K562 (cell line): Measurements from ENCODE around the gene SFSWAP. TPM values are rescaled to one million over a fixed set of nuclear protein-coding genes. Genes with fewer than 3 reads are reported as not detected.

Source experiments
- BCL6 ChIP-seq: fragments of 250-450 bp; sonication (Bioruptor Pico); IDR thresholded peaks from 2 replicates; pipeline ENCODE4 v1.4.0; 2020
- CBFA2T2 ChIP-seq: fragments of 450-650 bp; conservative IDR thresholded peaks from 2 replicates; pipeline ENCODE4 v1.6.1; 2017; ENCODE audit warnings: mild to moderate bottlenecking
- DIDO1 ChIP-seq: fragments of 450-650 bp; IDR thresholded peaks from 2 replicates; pipeline ENCODE4 v1.6.1; 2016; ENCODE audit warnings: low read depth, missing biosample characterization, missing genetic modification characterization
- NFE2L1 ChIP-seq: fragments of 450-650 bp; IDR thresholded peaks from 2 replicates; pipeline ENCODE4 v1.6.1; 2016; ENCODE audit warnings: missing genetic modification characterization, low read depth, mild to moderate bottlenecking, missing compliant biosample characterization, moderate library complexity, borderline replicate concordance
- NR4A1 ChIP-seq, 2 experiments: fragments of 250-450 bp in 1 of 2; fragments of 450-650 bp in 1 of 2; sonication (Bioruptor Pico) in 1 of 2; IDR thresholded peaks; 2 replicates each; pipeline versions ENCODE4 v1.4.0 to v1.6.1; 2016 to 2020; ENCODE audit warnings: mild to moderate bottlenecking in 2 of 2, missing compliant biosample characterization in 1 of 2, missing genetic modification characterization in 1 of 2, moderate library complexity in 1 of 2
- PHF20 ChIP-seq: fragments of 450-650 bp; IDR thresholded peaks from 2 replicates; pipeline ENCODE4 v1.6.1; 2018; ENCODE audit not compliant: partially characterized antibody
- POLR2B ChIP-seq: fragments of 450-650 bp; IDR thresholded peaks from 2 replicates; pipeline ENCODE4 v1.6.1; 2018; ENCODE audit warnings: low read depth; ENCODE audit not compliant: partially characterized antibody
- PTRF ChIP-seq: fragments of 450-650 bp; IDR thresholded peaks from 2 replicates; pipeline ENCODE4 v1.6.1; 2016; ENCODE audit warnings: mild to moderate bottlenecking, missing genetic modification characterization, missing compliant biosample characterization
- SAFB ChIP-seq: fragments of 200-400 bp; formaldehyde crosslinking; IDR thresholded peaks from 2 replicates; pipeline ENCODE4 v1.6.1; 2017; ENCODE audit warnings: low read depth, low read length, borderline replicate concordance
- SETDB1 ChIP-seq: IDR thresholded peaks from one replicate; pipeline ENCODE4 v1.6.1; 2012; ENCODE audit warnings: low read length, control low read depth, inconsistent platforms
- TCF7L2 ChIP-seq: fragments of 150-350 bp; IDR thresholded peaks from 2 replicates; pipeline ENCODE4 v1.6.1; 2016; ENCODE audit warnings: low read depth, mild to moderate bottlenecking, low read length, moderate library complexity
- TFAM ChIP-seq: fragments of 250-450 bp; sonication (Bioruptor Pico); conservative IDR thresholded peaks from 2 replicates; pipeline ENCODE4 v1.5.0; 2021; ENCODE audit warnings: mild to moderate bottlenecking, moderate library complexity
- ZNF232 ChIP-seq: sonication (generic); formaldehyde crosslinking; IDR thresholded peaks from 2 replicates; pipeline ENCODE4 v1.8.0; 2022; ENCODE audit warnings: mild to moderate bottlenecking, missing genetic modification reagents
- ZNF507 ChIP-seq: conservative IDR thresholded peaks from 2 replicates; pipeline ENCODE4 v1.6.1; 2017; ENCODE audit warnings: missing genetic modification characterization, missing compliant biosample characterization
- ZNF551 ChIP-seq: fragments of 250-450 bp; sonication (Bioruptor Pico); IDR thresholded peaks from 2 replicates; pipeline ENCODE4 v1.5.0; 2021; ENCODE audit warnings: mild to moderate bottlenecking, moderate library complexity
- polyA plus RNA-seq, 8 experiments: library from polyadenylated mRNA; depleted of rRNA in 4 of 8; stranded (reverse) in 5 of 8; unstranded in 3 of 8; fragments of >200 nt; fragmentation: Nextera tagmentation in 2 of 8; fragmentation: Illumina TruSeq in 1 of 8; extraction: Ambion mirVana in 2 of 8; extraction: Trizol in 1 of 8; gene quantifications; 2 replicates each; pipeline versions ENCODE4 v1.2.1 to v1.2.3, GENCODE V29; 2011 to 2014; ENCODE audit warnings: inconsistent platforms in 1 of 8, missing spikeins in 1 of 8
- total RNA-seq, 7 experiments: library from RNA; depleted of rRNA in 6 of 7; stranded (reverse); fragments of >200 nt in 6 of 7; fragmentation: Illumina TruSeq in 2 of 7; extraction: Trizol in 2 of 7; gene quantifications; 2 replicates each; pipeline versions ENCODE4 v1.2.1 to v1.2.3, GENCODE V29; 2011 to 2021; ENCODE audit warnings: low replicate concordance in 1 of 7
- TF ChIP-seq, protein P1 (sequence below), 2 experiments: fragments of 450-650 bp; formaldehyde crosslinking in 1 of 2; IDR thresholded peaks; 2 replicates each; pipeline versions ENCODE4 v1.4.0 to v1.6.1; 2014 to 2020; ENCODE audit warnings: mild to moderate bottlenecking in 2 of 2, borderline replicate concordance in 1 of 2, low read depth in 1 of 2
- TF ChIP-seq, protein P2 (sequence below): sonication (generic); formaldehyde crosslinking; IDR thresholded peaks from 2 replicates; pipeline ENCODE4 v1.8.1; 2023; ENCODE audit warnings: mild to moderate bottlenecking, missing genetic modification reagents

SFSWAP gene
- total and polyA plus RNA-seq, 9 of the 15 experiments (the other 6 are each of a cell fraction or from before 2014, with no cell fraction given) = 2.4 to 60.4 (median 32.6) TPM

DNA sequence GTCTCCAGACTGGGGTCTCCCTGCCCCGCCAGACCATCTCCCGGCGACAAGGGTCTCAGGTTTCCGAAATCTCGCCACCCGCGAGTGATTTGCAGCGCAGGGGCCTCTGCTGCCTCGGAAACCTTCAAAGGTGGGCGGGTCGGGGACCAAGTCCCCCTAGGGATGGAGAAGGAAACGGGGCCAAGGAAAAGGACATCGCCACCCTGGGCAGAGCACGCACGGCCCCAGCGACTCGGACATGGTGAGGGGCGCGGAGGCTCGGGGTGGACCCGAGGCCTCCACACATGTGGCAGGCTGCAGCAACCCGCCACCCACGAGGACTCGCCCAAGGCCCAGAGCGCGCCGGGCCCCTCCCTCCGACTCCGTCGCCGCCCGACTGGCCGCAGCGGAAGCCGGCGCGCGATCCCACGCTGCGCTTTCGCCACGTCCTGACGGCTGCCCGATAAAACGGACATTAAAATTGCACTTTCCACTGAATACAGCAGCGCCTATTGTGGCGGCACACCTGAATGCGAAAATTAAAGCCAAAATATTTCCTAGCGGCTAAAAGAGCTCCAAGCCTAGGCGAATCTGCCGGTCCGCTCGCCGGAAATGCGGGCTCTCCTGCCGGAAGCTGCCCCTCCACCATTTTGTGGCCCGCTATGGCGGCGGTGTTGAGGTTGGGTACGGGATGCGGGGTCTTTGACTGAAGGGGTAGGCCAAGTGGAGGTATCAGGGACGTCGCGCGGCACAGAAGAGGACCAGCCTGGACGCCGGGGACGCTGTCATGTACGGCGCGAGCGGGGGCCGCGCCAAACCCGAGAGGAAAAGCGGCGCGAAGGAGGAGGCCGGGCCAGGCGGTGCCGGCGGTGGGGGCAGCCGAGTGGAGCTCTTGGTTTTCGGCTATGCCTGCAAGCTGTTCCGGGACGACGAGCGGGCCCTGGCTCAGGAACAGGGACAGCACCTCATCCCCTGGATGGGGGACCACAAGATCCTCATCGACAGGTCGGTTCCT is at the start of gene SFSWAP (continued):
- TF ChIP-seq, protein P1, sequence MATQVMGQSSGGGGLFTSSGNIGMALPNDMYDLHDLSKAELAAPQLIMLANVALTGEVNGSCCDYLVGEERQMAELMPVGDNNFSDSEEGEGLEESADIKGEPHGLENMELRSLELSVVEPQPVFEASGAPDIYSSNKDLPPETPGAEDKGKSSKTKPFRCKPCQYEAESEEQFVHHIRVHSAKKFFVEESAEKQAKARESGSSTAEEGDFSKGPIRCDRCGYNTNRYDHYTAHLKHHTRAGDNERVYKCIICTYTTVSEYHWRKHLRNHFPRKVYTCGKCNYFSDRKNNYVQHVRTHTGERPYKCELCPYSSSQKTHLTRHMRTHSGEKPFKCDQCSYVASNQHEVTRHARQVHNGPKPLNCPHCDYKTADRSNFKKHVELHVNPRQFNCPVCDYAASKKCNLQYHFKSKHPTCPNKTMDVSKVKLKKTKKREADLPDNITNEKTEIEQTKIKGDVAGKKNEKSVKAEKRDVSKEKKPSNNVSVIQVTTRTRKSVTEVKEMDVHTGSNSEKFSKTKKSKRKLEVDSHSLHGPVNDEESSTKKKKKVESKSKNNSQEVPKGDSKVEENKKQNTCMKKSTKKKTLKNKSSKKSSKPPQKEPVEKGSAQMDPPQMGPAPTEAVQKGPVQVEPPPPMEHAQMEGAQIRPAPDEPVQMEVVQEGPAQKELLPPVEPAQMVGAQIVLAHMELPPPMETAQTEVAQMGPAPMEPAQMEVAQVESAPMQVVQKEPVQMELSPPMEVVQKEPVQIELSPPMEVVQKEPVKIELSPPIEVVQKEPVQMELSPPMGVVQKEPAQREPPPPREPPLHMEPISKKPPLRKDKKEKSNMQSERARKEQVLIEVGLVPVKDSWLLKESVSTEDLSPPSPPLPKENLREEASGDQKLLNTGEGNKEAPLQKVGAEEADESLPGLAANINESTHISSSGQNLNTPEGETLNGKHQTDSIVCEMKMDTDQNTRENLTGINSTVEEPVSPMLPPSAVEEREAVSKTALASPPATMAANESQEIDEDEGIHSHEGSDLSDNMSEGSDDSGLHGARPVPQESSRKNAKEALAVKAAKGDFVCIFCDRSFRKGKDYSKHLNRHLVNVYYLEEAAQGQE (IDR thresholded peaks at IDR 0.05; ENCODE audit: borderline replicate concordance) = no peak
- TF ChIP-seq, protein P1 (CRISPR knock-in tag; IDR thresholded peaks at IDR 0.05; ENCODE audit: low read depth) = peak; percentile 25; the same call in 1 of the 2 replicates
- TF ChIP-seq DIDO1 (tag) (peak; percentile 100), SETDB1 (no peak), NR4A1 (CRISPR knock-in tag; IDR thresholded peaks at IDR 0.05) (no peak), NR4A1 (tag; IDR thresholded peaks at IDR 0.05) (no peak; the same call in 1 of the 2 replicates), ZNF551 (no peak), SAFB (no peak), PHF20 (peak; percentile 98), TCF7L2 (no peak), ZNF507 (no peak), TFAM (CRISPR knock-in tag) (no peak), ZNF232 (peak; percentile 72; the same call in 1 of the 2 replicates), POLR2B (peak; percentile 83), CBFA2T2 (no peak), NFE2L1 (no peak), BCL6 (0 out of 2 replicates have a peak, but pooled peaks have one; percentile 49), PTRF (tag) (no peak)
- TF ChIP-seq, protein P2, sequence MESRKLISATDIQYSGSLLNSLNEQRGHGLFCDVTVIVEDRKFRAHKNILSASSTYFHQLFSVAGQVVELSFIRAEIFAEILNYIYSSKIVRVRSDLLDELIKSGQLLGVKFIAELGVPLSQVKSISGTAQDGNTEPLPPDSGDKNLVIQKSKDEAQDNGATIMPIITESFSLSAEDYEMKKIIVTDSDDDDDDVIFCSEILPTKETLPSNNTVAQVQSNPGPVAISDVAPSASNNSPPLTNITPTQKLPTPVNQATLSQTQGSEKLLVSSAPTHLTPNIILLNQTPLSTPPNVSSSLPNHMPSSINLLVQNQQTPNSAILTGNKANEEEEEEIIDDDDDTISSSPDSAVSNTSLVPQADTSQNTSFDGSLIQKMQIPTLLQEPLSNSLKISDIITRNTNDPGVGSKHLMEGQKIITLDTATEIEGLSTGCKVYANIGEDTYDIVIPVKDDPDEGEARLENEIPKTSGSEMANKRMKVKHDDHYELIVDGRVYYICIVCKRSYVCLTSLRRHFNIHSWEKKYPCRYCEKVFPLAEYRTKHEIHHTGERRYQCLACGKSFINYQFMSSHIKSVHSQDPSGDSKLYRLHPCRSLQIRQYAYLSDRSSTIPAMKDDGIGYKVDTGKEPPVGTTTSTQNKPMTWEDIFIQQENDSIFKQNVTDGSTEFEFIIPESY (CRISPR knock-in tag) = peak; percentile 76
